IMR-90 (cell line): Measurements from ENCODE around the gene PDE6B. TPM values are rescaled to one million over a fixed set of nuclear protein-coding genes. Genes with fewer than 3 reads are reported as not detected.

Source experiments
- ATAC-seq: fragments of 200-7000 bp; cut with Tn5 transposase; 2 replicates; pipeline ENCODE4 v1.9.1; 2020; ENCODE audit warnings: low read depth, mild to moderate bottlenecking, moderate library complexity
- BruUV-seq: library from RNA; stranded (reverse); fragments of 400-500 nt; replicated peaks from 2 replicates; lab custom pipeline; 2021; lab: Mats Ljungman, UMichigan
- CTCF ChIA-PET: fragments of 300-600 bp; formaldehyde crosslinking; extraction: SDS; loops from one replicate; lab custom pipeline; 2021; ENCODE audit warnings: antibody characterized with exemption; lab: Yijun Ruan, JAX
- POLR2A ChIA-PET: fragments of 300-600 bp; sonication (Branson Sonifier 250); formaldehyde crosslinking; loops from one replicate; lab custom pipeline; 2022; ENCODE audit warnings: antibody characterized with exemption; ENCODE audit not compliant: unreplicated experiment; lab: Charles Lee
- DNase-seq: peaks from one replicate; pipeline ENCODE4 v3.0.0; 2013
- H2AFZ ChIP-seq: replicated peaks from 2 replicates; pipeline ENCODE3; 2013; ENCODE audit warnings: low read length, mild to moderate bottlenecking; ENCODE audit not compliant: poor library complexity
- H2AK5ac ChIP-seq: 2 replicates; pipeline ENCODE4 v1.6.1; 2013; ENCODE audit warnings: low read depth, low read length, inconsistent platforms
- H2AK9ac ChIP-seq: replicated peaks from 2 replicates; pipeline ENCODE3; 2013; ENCODE audit warnings: mild to moderate bottlenecking, low read depth, low read length, moderate library complexity; ENCODE audit not compliant: poor library complexity
- H2BK120ac ChIP-seq: 2 replicates; pipeline ENCODE4 v1.6.1; 2013; ENCODE audit warnings: low read depth, low read length, inconsistent platforms
- H2BK15ac ChIP-seq: 3 replicates; pipeline ENCODE4 v1.6.1; 2013; ENCODE audit warnings: low read depth, low read length, inconsistent platforms
- H2BK20ac ChIP-seq: 2 replicates; pipeline ENCODE4 v1.6.1; 2013; ENCODE audit warnings: low read depth, mild to moderate bottlenecking, inconsistent platforms, low read length, moderate library complexity
- H2BK5ac ChIP-seq: 2 replicates; pipeline ENCODE4 v1.6.1; 2013; ENCODE audit warnings: mild to moderate bottlenecking, low read depth, low read length, inconsistent platforms; ENCODE audit not compliant: poor library complexity, severe bottlenecking
- H3K14ac ChIP-seq: replicated peaks from 2 replicates; pipeline ENCODE4 v1.6.1; 2013; ENCODE audit warnings: low read depth, low read length, inconsistent platforms
- H3K18ac ChIP-seq: 2 replicates; pipeline ENCODE4 v1.6.1; 2013; ENCODE audit warnings: low read depth, low read length, control low read depth
- H3K23ac ChIP-seq: 2 replicates; pipeline ENCODE4 v1.6.1; 2013; ENCODE audit warnings: low read depth, low read length, inconsistent platforms
- H3K27ac ChIP-seq: 2 replicates; pipeline ENCODE4 v1.5.1; 2013; ENCODE audit warnings: mild to moderate bottlenecking, control low read depth, low read length; ENCODE audit not compliant: insufficient read depth
- H3K27me3 ChIP-seq: 2 replicates; pipeline ENCODE4 v1.6.1; 2013; ENCODE audit warnings: low read length; ENCODE audit not compliant: control insufficient read depth, insufficient read depth
- H3K36me3 ChIP-seq: 2 replicates; pipeline ENCODE4 v1.6.1; 2013; ENCODE audit warnings: low read length, mixed read lengths; ENCODE audit not compliant: control insufficient read depth, insufficient read depth
- H3K4ac ChIP-seq: 2 replicates; pipeline ENCODE4 v1.6.1; 2013; ENCODE audit warnings: low read depth, low read length, inconsistent platforms
- H3K4me1 ChIP-seq: 2 replicates; pipeline ENCODE4 v1.6.1; 2013; ENCODE audit warnings: low read length, mixed read lengths; ENCODE audit not compliant: control insufficient read depth, insufficient read depth
- H3K4me2 ChIP-seq: 2 replicates; pipeline ENCODE4 v1.6.1; 2013; ENCODE audit warnings: low read depth, mild to moderate bottlenecking, control low read depth, low read length, moderate library complexity
- H3K4me3 ChIP-seq: 2 replicates; pipeline ENCODE4 v1.5.1; 2013; ENCODE audit warnings: low read depth, mild to moderate bottlenecking, control low read depth, low read length, moderate library complexity; ENCODE audit not compliant: insufficient read depth
- H3K56ac ChIP-seq: 2 replicates; pipeline ENCODE4 v1.6.1; 2013; ENCODE audit warnings: low read length, inconsistent platforms; ENCODE audit not compliant: insufficient read depth; ENCODE audit errors: extremely low read depth
- H3K79me1 ChIP-seq, 2 experiments: 2 replicates each; pipeline ENCODE4 v1.6.1; 2013; ENCODE audit warnings: low read length in 2 of 2, inconsistent platforms in 1 of 2, low read depth in 1 of 2
- H3K9ac ChIP-seq: 2 replicates; pipeline ENCODE4 v1.6.1; 2013; ENCODE audit warnings: low read depth, low read length, control low read depth
- H3K9me1 ChIP-seq: 2 replicates; pipeline ENCODE4 v1.6.1; 2013; ENCODE audit warnings: low read length, inconsistent platforms; ENCODE audit not compliant: insufficient read depth
- H3K9me3 ChIP-seq: 2 replicates; pipeline ENCODE4 v1.6.1; 2013; ENCODE audit warnings: low read length; ENCODE audit not compliant: control insufficient read depth, insufficient read depth
- H4K20me1 ChIP-seq: 2 replicates; pipeline ENCODE4 v1.6.1; 2013; ENCODE audit warnings: low read length, inconsistent platforms; ENCODE audit not compliant: insufficient read depth
- H4K5ac ChIP-seq: 2 replicates; pipeline ENCODE4 v1.6.1; 2013; ENCODE audit warnings: mild to moderate bottlenecking, low read depth, low read length, control low read depth
- H4K8ac ChIP-seq, 2 experiments: 2 replicates each; pipeline ENCODE4 v1.6.1; 2013; ENCODE audit warnings: low read depth in 2 of 2, low read length in 2 of 2, control low read depth in 1 of 2, inconsistent platforms in 1 of 2
- H4K91ac ChIP-seq: 2 replicates; pipeline ENCODE4 v1.6.1; 2013; ENCODE audit warnings: low read depth, low read length, inconsistent platforms; ENCODE audit not compliant: insufficient read depth
- BHLHE40 ChIP-seq: fragments of 150-350 bp; IDR thresholded peaks from 2 replicates; pipeline ENCODE4 v1.6.1; 2016; ENCODE audit warnings: mild to moderate bottlenecking, low read depth, low read length
- CEBPB ChIP-seq: IDR thresholded peaks from 2 replicates; pipeline ENCODE4 v1.6.1; 2012; ENCODE audit warnings: low read depth, low read length, improper control_type of control experiment
- CHD1 ChIP-seq: IDR thresholded peaks from 2 replicates; pipeline ENCODE4 v1.6.1; 2012; ENCODE audit warnings: low read depth, low read length, improper control_type of control experiment
- FOS ChIP-seq: fragments of 150-350 bp; IDR thresholded peaks from 2 replicates; pipeline ENCODE4 v1.6.1; 2016; ENCODE audit warnings: low read depth, low read length
- MXI1 ChIP-seq: IDR thresholded peaks from 2 replicates; pipeline ENCODE4 v1.6.1; 2012; ENCODE audit warnings: low read depth, mild to moderate bottlenecking, low read length, moderate library complexity, borderline replicate concordance
- NFE2L2 ChIP-seq: fragments of 150-350 bp; IDR thresholded peaks from 2 replicates; pipeline ENCODE4 v1.6.1; 2016; ENCODE audit warnings: low read depth, mild to moderate bottlenecking, low read length
- POLR2A ChIP-seq: IDR thresholded peaks from 2 replicates; pipeline ENCODE4 v1.6.1; 2012; ENCODE audit warnings: mild to moderate bottlenecking, low read depth, low read length
- RAD21 ChIP-seq: IDR thresholded peaks from 2 replicates; pipeline ENCODE4 v1.6.1; 2012; ENCODE audit warnings: low read length, improper control_type of control experiment
- RCOR1 ChIP-seq: IDR thresholded peaks from 2 replicates; pipeline ENCODE4 v1.6.1; 2012; ENCODE audit warnings: mild to moderate bottlenecking, low read length, improper control_type of control experiment; ENCODE audit not compliant: insufficient replicate concordance
- RFX5 ChIP-seq: IDR thresholded peaks from 2 replicates; pipeline ENCODE4 v1.8.0; 2012; ENCODE audit warnings: low read depth, mild to moderate bottlenecking, low read length, moderate library complexity
- SMC3 ChIP-seq: fragments of 150-350 bp; IDR thresholded peaks from 2 replicates; pipeline ENCODE4 v1.6.1; 2016; ENCODE audit warnings: low read depth, mild to moderate bottlenecking, antibody characterized with exemption, low read length, moderate library complexity
- WGBS, 2 experiments: methylation state at CpG; one replicate each; pipeline versions ENCODE4 v1.1.5 to v1.1.7; 2013; ENCODE audit warnings: missing lambda C conversion rate in 2 of 2; ENCODE audit not compliant: insufficient read length in 1 of 2; ENCODE audit errors: extremely low coverage in 2 of 2; 5-methylcytosine and 5-hydroxymethylcytosine counted together
- dilution Hi-C: fragments of 300-500 bp; cut with HindIII; formaldehyde crosslinking; loops from one replicate; pipeline ENCODE4 v1.14.3; 2018; ENCODE audit warnings: low sequenced_read_pairs; ENCODE audit not compliant: unreplicated experiment
- in situ Hi-C: fragments of 300-500 bp; cut with MboI; formaldehyde crosslinking; loops from 3 replicates; pipeline ENCODE4 v1.14.3; 2019; ENCODE audit warnings: low sequenced_read_pairs, inconsistent platforms, mixed read lengths
- intact Hi-C: fragments of 100-400 bp; cut with micrococcal nuclease; formaldehyde crosslinking; loops from 2 replicates; pipeline ENCODE4 v1.10.0; 2022
- polyA plus RNA-seq, 3 experiments: library from polyadenylated mRNA; depleted of rRNA; stranded (reverse); fragments of >200 nt; gene quantifications; 2 replicates each; pipeline ENCODE4 v1.2.3, GENCODE V29; 2012; ENCODE audit warnings: low replicate concordance in 1 of 3
- total RNA-seq: library from RNA; depleted of rRNA; stranded (reverse); fragments of >200 nt; gene quantifications from 2 replicates; pipeline ENCODE4 v1.2.3, GENCODE V29; 2012
- TF ChIP-seq, protein P1 (sequence below): fragments of 150-350 bp; IDR thresholded peaks from 2 replicates; pipeline ENCODE4 v1.6.1; 2017; ENCODE audit warnings: mild to moderate bottlenecking, antibody characterized with exemption, low read length, low read depth
- TF ChIP-seq, protein P2 (sequence below): fragments of 150-350 bp; IDR thresholded peaks from 2 replicates; pipeline ENCODE4 v1.6.1; 2016; ENCODE audit warnings: low read depth, mild to moderate bottlenecking, low read length, moderate library complexity, borderline replicate concordance
- TF ChIP-seq, protein P3 (sequence below): conservative IDR thresholded peaks from 2 replicates; pipeline ENCODE4 v1.5.1; 2012; ENCODE audit warnings: mild to moderate bottlenecking, low read depth, low read length, improper control_type of control experiment

PDE6B gene
- total and polyA plus RNA-seq, 2 of the 4 experiments (the other 2 are of a cell fraction), result under 0.01 TPM; not detected in 1

DNA sequence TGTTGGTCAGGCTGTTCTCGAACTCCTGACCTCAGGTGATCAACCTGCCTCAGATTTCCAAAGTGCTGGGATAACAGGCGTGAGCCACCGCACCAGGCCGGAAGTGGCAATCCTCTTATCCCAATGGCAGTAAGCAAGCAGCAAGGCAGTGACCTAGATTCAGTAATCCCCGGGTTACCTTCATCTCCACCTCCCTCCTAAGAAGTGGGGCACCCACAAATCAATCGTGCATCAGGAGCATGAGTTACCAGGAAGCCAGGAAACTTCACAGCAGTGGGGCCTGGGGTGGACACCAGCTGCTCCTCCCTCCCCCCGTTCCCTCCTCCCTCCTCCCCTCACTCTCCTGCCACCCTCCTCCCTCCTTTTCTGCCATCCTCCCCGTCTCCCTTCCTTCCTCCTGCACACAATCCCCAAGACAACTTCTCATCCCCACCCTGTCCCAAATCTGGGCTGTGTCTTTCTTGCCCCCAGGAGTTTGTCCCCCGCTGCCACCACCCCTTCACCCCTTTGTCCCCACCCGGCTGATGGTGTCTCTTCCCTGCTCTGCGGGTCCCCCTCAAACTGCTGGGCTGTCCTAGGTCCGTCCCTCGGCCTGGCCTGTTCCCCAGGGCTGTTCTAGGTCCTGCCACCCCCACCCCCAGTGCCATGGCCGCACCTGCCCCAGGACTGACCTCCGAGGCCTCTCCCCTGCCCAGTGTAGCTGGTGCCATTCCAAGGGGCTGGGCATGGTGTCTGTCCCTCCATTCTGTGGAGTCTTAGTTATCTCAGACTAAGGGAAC lies 2.2 kb downstream of the PDE6B start:
- no TSS peak for BruUV-seq

More for the DNA sequence above, 2.2 kb downstream of the PDE6B start:
- H2AK5ac ChIP-seq, result no peak overlapping the region
- in situ Hi-C loops (no loop called here), intact Hi-C loops (no loop called here), dilution Hi-C loops (no loop called here)
- no peak overlapping the region for H3K14ac ChIP-seq
- H3K4me2 ChIP-seq, result no peak overlapping the region
- no peak for ATAC-seq
- H3K27ac ChIP-seq, result no peak overlapping the region
- H4K5ac ChIP-seq, result no peak overlapping the region
- H2AFZ ChIP-seq, result no peak overlapping the region
- no peak overlapping the region for H2BK5ac ChIP-seq
- H3K27me3 ChIP-seq, result no peaks in the 10 kb centered on the region
- no peak overlapping the region for H2BK120ac ChIP-seq
- H3K56ac ChIP-seq, result no peak overlapping the region
- no peaks in the 10 kb centered on the region for H3K79me1 ChIP-seq
- H3K9ac ChIP-seq, result no peak overlapping the region
- H4K8ac ChIP-seq, result no peak overlapping the region
- 41% methylated on average over 4 of the region's 15 CpGs; no CpG with 5 or more reads in 1 of the 2 experiments for WGBS, 2 experiments
- H3K18ac ChIP-seq, result no peak overlapping the region
- no peak overlapping the region for H2BK15ac ChIP-seq
- no peaks in the 10 kb centered on the region for H3K9me1 ChIP-seq
- ChIA-PET CTCF (no interaction called here), POLR2A (no interaction called here)
- no peak overlapping the region for H4K91ac ChIP-seq
- H3K23ac ChIP-seq, result no peak overlapping the region
- no peaks in the 10 kb centered on the region for H3K36me3 ChIP-seq
- no peaks in the 10 kb centered on the region for H3K4me1 ChIP-seq
- no peak overlapping the region for H3K4me3 ChIP-seq
- H2AK9ac ChIP-seq, result no peak overlapping the region
- peaks cover 21% of the 10 kb centered on the region for H3K9me3 ChIP-seq
- H3K4ac ChIP-seq, result no peak overlapping the region
- H4K20me1 ChIP-seq, result no peaks in the 10 kb centered on the region
- DNase-seq, result no peak
- H2BK20ac ChIP-seq, result no peak overlapping the region
- TF ChIP-seq RFX5 (no peak), POLR2A (no peak), CEBPB (no peak), FOS (no peak), CHD1 (no peak), NFE2L2 (no peak), RAD21 (no peak), SMC3 (no peak), BHLHE40 (no peak), RCOR1 (no peak), MXI1 (no peak)
- TF ChIP-seq, protein P1, sequence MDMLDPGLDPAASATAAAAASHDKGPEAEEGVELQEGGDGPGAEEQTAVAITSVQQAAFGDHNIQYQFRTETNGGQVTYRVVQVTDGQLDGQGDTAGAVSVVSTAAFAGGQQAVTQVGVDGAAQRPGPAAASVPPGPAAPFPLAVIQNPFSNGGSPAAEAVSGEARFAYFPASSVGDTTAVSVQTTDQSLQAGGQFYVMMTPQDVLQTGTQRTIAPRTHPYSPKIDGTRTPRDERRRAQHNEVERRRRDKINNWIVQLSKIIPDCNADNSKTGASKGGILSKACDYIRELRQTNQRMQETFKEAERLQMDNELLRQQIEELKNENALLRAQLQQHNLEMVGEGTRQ, result no peak
- TF ChIP-seq, protein P2, sequence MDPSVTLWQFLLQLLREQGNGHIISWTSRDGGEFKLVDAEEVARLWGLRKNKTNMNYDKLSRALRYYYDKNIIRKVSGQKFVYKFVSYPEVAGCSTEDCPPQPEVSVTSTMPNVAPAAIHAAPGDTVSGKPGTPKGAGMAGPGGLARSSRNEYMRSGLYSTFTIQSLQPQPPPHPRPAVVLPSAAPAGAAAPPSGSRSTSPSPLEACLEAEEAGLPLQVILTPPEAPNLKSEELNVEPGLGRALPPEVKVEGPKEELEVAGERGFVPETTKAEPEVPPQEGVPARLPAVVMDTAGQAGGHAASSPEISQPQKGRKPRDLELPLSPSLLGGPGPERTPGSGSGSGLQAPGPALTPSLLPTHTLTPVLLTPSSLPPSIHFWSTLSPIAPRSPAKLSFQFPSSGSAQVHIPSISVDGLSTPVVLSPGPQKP, result no peak
- TF ChIP-seq, protein P3, sequence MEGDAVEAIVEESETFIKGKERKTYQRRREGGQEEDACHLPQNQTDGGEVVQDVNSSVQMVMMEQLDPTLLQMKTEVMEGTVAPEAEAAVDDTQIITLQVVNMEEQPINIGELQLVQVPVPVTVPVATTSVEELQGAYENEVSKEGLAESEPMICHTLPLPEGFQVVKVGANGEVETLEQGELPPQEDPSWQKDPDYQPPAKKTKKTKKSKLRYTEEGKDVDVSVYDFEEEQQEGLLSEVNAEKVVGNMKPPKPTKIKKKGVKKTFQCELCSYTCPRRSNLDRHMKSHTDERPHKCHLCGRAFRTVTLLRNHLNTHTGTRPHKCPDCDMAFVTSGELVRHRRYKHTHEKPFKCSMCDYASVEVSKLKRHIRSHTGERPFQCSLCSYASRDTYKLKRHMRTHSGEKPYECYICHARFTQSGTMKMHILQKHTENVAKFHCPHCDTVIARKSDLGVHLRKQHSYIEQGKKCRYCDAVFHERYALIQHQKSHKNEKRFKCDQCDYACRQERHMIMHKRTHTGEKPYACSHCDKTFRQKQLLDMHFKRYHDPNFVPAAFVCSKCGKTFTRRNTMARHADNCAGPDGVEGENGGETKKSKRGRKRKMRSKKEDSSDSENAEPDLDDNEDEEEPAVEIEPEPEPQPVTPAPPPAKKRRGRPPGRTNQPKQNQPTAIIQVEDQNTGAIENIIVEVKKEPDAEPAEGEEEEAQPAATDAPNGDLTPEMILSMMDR, result no peak
